RWPE2 (cell line): Measurements from ENCODE around the gene ABHD16B.
A peak's percentile ranks its signal among the peaks of the same experiment; 100 is the strongest.
"Not testable (repeated sequence)": the region's sequence is repeated elsewhere in the genome, so short reads cannot be mapped to it uniquely, and the experiment has no call there.

Experiments used
- ATAC-seq: fragments of 200-7000 bp; cut with Tn5 transposase; 3 replicates; pipeline ENCODE4 v1.9.1; 2021; ENCODE audit warnings: low read depth
- DNase-seq: peaks from one replicate; pipeline ENCODE4 v3.0.0-alpha.2; 2020; ENCODE audit warnings: low spot score
- H3K27ac ChIP-seq: fragments of 450-650 bp; 2 replicates; pipeline ENCODE4 v1.5.1; 2017; ENCODE audit warnings: mild to moderate bottlenecking; ENCODE audit not compliant: poor library complexity, severe bottlenecking
- H3K27me3 ChIP-seq: fragments of 250-450 bp; sonication (Bioruptor Pico); 2 replicates; pipeline ENCODE4 v1.5.1; 2021; ENCODE audit warnings: mild to moderate bottlenecking, moderate library complexity; ENCODE audit not compliant: insufficient read depth, poor library complexity, severe bottlenecking
- H3K36me3 ChIP-seq: fragments of 250-450 bp; sonication (Bioruptor Pico); 2 replicates; pipeline ENCODE4 v1.5.1; 2020; ENCODE audit warnings: low read depth, mild to moderate bottlenecking, moderate library complexity
- H3K4me1 ChIP-seq: fragments of 250-450 bp; sonication (Bioruptor Pico); 2 replicates; pipeline ENCODE4 v1.5.1; 2021; ENCODE audit warnings: mild to moderate bottlenecking, moderate library complexity; ENCODE audit not compliant: insufficient read depth, poor library complexity, severe bottlenecking
- H3K4me3 ChIP-seq: fragments of 250-450 bp; sonication (Bioruptor Pico); 2 replicates; pipeline ENCODE4 v1.5.1; 2021; ENCODE audit warnings: mild to moderate bottlenecking, moderate library complexity; ENCODE audit not compliant: severe bottlenecking
- H3K9me3 ChIP-seq: fragments of 250-450 bp; sonication (Bioruptor Pico); 2 replicates; pipeline ENCODE4 v1.5.1; 2021; ENCODE audit warnings: mild to moderate bottlenecking, moderate library complexity; ENCODE audit not compliant: severe bottlenecking
- CTCF ChIP-seq: fragments of 450-650 bp; IDR thresholded peaks from one replicate; pipeline ENCODE4 v1.5.1; 2017; ENCODE audit warnings: mild to moderate bottlenecking, moderate library complexity; ENCODE audit not compliant: poor library complexity, severe bottlenecking

ABHD16B gene

GRCh38 chr20:63863021-63863797, 1.9 kb downstream of the ABHD16B start:
- H3K27ac ChIP-seq = peak overlapping the region; percentile 87
- H3K4me1 ChIP-seq = peaks cover 6% of the 10 kb centered on the region
- ATAC-seq = no peak
- peak; percentile 71 for DNase-seq
- H3K27me3 ChIP-seq = no peaks in the 10 kb centered on the region
- peaks cover 27% of the 10 kb centered on the region for H3K36me3 ChIP-seq
- TF ChIP-seq CTCF = no peak
- peak overlapping the region; percentile 78 for H3K4me3 ChIP-seq
- no peaks in the 10 kb centered on the region for H3K9me3 ChIP-seq

GRCh38 chr20:63863798-63864544, 2.7 kb downstream of the ABHD16B start:
- peak; percentile 99 for TF ChIP-seq CTCF
- peak; percentile 91 for DNase-seq
- Histone ChIP-seq H3K9me3 (no peaks in the 10 kb centered on the region), H3K4me3 (peak overlapping the region; percentile 78), H3K4me1 (peaks cover 6% of the 10 kb centered on the region), H3K27ac (peak overlapping the region; percentile 87), H3K36me3 (peaks cover 35% of the 10 kb centered on the region), H3K27me3 (no peaks in the 10 kb centered on the region)
- peak; percentile 28 for ATAC-seq

- peak; percentile 86 for TF ChIP-seq CTCF
- ATAC-seq (no peak), DNase-seq (peak; percentile 78)
- peaks cover 6% of the 10 kb centered on the region for H3K4me1 ChIP-seq
- no peaks in the 10 kb centered on the region for H3K9me3 ChIP-seq
- peak overlapping the region; percentile 78 for H3K4me3 ChIP-seq
- no peaks in the 10 kb centered on the region for H3K27me3 ChIP-seq
- H3K27ac ChIP-seq = peak overlapping the region; percentile 87
- peaks cover 41% of the 10 kb centered on the region for H3K36me3 ChIP-seq
Observed at GRCh38 chr20:63864545-63864977, 3.3 kb downstream of the ABHD16B start.

GRCh38 chr20:63864978-63865640, 3.8 kb downstream of the ABHD16B start, which contains the start of gene TPD52L2:
TPD52L2 (plus strand) TSS chr20:63865270; CDS start chr20:63865366, 96 bp downstream.
- peak; percentile 88 for ATAC-seq
- Histone ChIP-seq H3K36me3 (peaks cover 46% of the 10 kb centered on the region), H3K9me3 (no peaks in the 10 kb centered on the region), H3K27ac (peak within 1 kb of the TSS; percentile 87), H3K4me1 (peaks cover 6% of the 10 kb centered on the region), H3K4me3 (peak within 1 kb of the TSS; percentile 78), H3K27me3 (no peaks in the 10 kb centered on the region)
- peak; percentile 100 for DNase-seq
- no peak for TF ChIP-seq CTCF

GRCh38 chr20:63867042-63867441, 5.7 kb downstream of the ABHD16B start:
- H3K36me3 ChIP-seq = peaks cover 64% of the 10 kb centered on the region
- not testable (repeated sequence) for DNase-seq, H3K9me3 ChIP-seq, H3K4me1 ChIP-seq, H3K27ac ChIP-seq, H3K4me3 ChIP-seq, H3K27me3 ChIP-seq, ATAC-seq
